SIG-M5 (cell line): ENCODE data around the gene MACO1.
"Not testable (repeated sequence)": the region's sequence is repeated elsewhere in the genome, so short reads cannot be mapped to it uniquely, and the experiment has no call there.

Experiments
- DNase-seq: peaks from one replicate; lab custom pipeline; 2025; lab: John Stamatoyannopoulos, UW

Gene MACO1

DNA sequence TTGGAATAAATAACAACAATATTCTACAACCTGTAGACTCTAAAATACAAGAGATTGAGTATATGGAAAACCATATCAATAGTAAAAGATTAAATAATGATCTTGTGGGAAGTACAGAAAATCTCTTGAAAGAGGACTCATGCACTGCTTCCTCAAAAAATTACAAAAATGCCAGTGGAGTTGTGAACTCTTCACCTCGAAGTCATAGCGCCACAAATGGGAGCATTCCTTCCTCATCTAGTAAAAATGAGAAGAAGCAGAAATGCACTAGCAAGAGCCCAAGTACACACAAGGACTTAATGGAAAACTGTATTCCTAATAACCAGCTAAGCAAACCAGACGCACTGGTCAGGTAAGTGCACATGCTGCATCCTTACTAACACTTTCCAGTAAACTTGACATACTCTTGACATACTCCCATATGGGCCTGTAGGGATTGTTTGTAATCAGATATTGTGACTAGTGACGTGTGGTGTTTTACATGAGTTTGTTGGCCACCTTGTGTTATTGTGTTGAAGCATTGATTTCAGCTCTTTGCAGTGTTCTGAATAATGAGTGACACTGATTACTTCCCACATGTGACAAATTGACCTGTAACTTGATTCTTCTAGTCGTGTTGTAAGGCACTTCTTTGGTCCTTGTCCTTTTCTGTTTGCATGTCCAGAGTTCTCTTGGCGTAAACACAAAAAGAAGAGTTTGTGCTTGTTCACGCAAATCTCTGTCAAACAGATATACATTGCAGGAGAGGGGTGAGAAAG is 28.0 kb downstream of the MACO1 start:
- no peak for DNase-seq

DNA sequence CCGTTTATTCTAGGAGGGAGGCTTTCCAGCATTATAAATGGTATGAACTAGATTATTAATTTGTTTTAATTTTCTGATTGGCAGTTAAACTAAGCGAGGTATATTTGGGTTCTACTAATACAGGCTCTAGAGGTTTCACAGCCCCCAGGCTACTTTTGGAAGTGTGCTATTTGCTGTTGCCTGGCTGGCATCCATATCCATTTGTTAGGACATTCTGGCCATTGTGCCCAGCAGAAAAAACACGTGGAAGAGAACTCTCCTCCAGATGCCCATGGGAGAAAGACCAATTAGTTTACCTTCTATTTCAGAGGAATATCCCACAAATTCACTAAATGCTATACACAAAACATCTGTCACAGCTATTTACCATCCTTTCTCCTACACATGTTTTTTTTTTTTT is 29.3 kb downstream of the MACO1 start:
- DNase-seq = no peak

DNA sequence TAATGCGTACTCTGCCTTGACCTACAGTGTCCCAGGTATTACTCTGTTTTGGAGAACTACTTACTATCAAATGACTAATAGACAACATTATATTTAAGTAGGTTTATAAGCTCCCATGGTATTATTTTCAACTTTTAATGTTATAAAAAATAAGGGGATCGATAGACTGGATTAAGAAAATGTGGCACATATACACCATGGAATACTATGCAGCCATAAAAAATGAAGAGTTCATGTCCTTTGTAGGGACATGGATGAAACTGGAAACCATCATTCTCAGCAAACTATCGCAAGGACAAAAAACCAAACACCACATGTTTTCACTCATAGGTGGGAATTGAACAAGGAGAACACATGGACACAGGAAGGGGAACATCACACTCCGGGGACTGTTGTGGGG is 30.1 kb downstream of the MACO1 start:
- DNase-seq = not testable (repeated sequence)

DNA sequence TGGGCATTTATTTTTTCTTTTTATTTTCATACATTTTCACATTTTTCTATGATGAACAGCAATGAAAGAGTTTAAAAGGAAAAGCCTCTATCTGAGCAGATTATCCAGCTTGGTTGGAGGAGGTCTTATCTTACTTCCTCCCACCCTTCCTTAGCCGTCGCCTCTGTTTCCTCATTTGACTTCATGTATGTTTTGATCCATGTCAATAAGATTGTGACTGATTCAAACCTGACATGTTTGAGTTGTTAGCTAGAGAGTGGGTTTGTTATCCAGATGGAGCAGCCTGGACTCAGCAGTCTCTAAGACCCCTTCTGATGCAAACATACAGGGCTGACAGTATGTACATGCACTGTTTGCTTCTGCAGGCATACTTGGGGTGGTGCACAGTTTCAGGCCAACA is 31.2 kb downstream of the MACO1 start:
- DNase-seq = no peak

DNA sequence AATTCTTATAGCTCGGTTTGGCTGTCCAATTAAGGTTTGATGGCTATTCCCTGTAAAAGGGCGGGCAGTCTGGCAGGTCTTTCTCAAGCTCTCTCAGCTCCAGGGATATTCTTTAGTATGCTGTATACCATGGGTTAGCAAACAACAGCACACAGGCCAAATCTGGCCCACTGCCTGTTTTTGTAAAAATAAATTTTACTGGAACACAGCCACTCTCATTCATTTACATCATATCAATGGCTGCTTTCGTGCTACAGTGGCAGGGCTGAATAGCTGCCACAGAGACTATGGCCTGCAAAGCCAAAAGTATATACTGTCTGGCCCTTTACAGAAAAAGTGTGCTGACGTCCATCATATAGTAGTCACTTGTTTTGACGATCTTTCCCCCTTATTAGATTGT is 32.0 kb downstream of the MACO1 start:
- no peak for DNase-seq

DNA sequence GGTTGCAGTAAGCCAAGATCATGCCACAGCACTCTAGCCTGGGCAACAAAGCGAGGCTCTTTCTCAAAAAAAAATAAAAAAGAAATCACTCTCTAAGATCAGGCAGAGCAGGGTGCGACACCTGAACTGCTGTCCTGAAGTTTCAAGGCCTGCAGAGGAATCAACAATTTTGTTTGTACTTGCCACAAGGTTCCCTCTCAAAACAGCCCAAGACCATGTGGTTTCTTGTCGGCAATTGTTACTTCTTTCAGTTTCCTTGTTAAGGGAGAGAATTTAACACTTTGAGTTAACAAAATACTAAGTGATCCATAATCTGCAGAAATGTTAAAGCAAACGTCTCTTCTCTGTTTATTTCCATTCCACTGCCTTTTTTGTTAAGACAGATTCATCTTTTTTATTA is 36.5 kb downstream of the MACO1 start:
- no peak for DNase-seq

DNA sequence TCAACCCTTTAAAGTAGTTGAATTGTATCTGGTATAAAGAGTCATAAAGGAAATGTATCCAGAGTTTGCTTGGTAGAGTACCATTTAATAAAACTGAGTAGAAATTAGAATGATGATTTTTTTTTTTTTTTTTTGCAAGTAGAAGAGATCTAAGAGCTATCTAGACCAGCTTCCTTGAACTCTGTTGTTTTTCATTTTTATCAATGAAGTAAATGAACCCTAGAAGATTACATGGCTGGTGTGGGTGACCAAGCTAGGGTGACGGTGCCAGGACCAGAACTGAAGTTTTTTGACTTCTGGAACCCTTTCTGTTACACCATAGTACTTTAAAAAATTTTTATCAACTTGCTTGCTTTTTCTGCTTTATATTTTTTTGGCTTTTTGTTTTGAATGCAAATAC is 36.9 kb downstream of the MACO1 start:
- no peak for DNase-seq

DNA sequence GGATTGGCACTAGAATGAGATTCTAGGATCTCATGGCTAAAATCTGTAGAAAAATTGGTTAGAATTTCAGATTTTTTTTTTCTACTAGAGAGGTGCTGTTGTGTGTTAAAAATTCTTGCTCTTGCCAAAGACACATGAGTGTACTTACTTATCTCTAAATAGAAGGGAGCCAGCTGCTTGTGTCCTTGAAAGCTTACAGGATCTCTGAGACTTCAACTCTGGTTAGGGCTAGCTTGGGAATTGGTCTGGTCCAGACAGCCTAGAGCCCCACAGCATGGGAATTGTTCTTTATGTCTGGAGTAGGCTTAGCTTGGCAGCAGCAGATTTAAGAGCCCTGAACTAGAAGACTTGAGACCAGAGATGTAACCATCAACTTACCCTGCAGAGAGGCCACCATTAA is 37.3 kb downstream of the MACO1 start:
- DNase-seq = no peak

DNA sequence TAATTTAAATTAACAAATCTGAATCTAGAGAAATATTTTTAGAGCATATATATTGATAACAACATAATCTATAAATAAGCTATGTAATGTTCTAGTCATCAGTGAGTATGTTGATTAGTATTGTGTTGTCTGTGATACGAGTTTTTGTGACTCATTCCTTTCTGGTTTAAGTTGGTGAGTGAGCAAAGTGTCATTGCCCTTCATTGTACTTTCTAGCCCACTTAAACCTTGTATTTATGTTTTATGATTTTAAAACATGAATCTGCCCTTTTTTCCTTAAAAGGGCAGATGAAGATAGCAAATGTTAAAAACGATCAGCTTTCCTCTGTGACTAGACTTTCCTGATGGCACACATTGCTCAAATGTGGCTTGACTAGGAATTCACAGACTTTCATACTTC is 38.5 kb downstream of the MACO1 start:
- DNase-seq = no peak

DNA sequence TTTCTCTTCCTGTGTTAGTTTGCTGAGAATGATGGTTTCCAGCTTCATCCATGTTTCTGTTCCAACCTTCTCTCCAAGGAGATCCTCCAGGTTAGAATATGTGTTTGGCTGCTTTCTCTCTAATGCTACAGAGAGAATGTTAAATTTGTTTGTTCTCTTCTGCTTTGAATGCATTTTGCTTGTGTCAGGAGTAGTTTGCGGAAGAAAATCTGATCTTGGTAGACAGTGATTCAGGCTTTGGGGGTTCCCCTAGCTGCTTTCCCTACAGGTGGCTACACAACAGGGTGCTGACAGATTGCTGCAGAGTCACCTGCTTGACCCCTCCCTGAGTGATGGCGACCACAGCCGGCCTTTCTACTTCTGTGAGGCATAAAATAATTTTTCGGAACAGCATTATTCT is 41.8 kb downstream of the MACO1 start:
- no peak for DNase-seq

DNA sequence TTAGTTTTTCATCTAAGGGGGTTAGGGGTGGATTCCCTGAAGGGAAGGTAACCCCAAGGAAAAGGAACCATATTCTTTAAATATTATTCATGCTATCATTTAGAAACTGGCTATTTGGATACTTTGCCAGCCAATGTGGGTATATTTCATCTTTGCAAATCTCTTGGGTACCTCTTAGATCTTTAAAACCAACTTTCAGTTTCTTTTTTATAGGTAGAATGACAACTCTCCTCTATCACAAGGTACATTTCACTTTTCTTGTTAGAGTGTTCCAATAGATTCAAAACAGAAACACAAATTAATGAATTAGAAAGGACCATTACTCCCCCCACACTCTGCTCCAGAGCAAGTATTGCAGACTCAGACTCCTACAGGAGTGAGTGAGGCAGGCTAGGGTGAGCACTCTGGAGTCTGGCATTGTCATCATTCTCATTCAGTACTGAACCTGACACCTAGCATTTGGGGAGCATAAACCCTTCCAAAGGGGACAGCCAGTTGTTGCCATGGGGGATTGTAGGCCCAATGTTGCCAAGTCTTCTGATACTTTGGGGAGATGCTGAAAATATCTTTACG is 43.0 kb downstream of the MACO1 start:
- DNase-seq = no peak

DNA sequence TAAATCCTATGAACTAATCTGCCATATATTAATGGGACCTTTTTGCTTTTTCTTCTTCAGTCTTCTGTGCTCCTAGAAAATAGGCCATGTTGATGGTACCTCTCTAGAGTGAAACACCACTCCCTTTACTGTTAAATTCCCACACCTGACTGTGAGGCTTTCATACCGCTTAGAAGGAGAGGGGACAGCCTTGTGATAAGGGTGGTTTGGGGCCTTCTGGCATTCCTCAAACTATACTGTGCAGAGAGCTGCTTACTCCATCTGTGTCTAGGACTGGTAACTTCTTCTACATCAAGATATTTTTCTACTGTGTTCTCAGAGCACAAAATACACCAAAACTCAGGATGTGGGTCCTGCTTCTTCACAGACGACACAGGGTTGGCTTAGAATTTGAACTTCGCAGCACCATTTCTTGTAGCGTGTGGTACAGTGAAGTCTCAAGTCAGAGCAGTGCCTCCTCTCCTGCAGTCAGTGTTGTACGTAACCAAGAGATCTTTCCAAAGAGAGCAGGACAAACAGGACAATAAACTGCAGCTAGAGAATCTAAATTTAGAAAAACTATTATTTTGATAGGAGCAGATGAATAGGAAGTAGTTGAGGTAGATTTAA is 43.8 kb downstream of the MACO1 start:
- no peak for DNase-seq

DNA sequence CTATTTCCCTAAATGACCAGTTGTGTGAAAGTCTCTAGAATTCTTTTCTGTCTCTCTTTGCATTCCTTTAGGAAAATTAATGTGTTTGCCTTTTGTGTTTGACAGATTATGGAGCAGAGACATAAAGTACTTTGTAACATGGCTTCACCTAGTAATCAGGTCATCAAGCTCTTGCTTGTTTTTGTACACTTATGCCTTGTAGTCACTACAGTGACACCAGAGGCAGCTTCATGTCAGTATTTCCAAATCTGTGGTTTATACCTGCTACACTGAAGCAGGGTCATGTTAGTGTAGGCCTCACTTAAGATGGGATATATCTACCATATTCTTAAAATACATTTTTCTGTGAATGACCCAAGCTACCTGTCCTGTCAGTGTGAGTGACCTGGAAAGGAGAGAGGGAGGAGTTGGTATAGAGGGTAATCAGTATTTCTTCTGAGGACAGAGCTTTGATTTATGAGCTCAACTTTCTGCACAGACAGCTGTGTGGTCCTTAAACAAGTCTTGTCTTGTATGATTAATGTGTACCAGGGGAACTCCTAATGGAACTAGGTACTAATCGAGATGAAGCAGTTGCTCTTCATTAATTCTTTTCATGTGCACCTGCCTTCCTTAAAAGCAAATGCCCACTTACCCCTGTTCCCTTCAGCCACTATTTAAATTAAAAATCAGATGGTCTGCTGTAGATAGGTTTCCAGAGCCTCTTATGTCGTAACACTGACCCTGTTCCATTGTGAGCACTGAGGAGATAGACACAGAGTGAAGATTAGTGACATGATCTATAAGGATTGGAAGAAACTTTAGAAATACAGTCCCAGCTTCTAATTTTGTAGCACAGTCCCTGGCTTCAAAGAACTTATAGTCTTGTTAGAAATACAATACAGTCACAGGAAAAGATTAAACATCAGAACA is 45.7 kb downstream of the MACO1 start:
- no peak for DNase-seq

DNA sequence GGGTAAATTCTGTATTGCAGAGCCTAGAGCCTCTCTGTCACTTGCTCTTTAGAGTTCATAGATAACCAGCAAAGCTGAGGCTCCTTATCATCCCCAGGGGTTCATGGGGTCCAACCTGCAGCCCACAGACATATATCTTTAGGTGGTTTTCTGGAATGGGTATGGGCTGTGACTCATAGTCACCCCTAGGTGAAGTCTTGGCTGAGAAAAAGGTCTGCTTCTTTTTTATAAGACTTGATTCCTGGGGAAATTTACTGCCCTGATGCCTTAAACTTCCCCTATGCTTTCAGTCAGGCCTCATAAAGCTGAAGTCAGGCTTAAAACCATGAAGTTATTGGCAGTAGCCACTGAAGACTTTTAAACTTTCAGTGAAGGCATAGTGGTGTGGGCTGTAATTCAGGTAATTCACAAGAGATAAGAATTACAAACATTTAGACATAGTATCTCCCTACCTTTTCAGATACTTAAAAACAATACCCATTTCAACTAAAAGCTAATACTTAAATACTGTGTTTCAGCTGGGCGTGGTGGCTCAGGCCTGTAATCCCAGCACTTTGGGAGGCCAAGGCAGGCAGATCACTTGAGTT is 46.8 kb downstream of the MACO1 start:
- DNase-seq = no peak

DNA sequence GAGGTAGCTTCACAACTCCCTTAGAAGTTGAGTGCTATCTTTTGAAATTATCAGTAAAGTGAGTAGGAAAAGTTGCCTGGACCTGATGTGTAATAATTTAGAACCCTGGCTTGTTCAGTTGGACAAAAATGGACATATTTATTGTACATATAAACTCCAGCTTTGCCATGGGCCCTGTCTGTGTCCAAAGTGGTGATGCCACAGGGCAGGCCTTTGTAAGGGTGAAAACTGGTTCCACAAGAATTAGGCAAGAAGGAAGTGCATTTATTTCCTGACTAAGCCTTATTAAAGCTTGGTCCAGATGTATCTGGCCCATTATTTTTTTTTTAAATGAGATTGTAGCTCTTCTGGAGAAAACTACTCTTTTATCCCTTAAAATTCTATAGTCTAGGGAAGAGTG is 47.9 kb downstream of the MACO1 start:
- DNase-seq = no peak

DNA sequence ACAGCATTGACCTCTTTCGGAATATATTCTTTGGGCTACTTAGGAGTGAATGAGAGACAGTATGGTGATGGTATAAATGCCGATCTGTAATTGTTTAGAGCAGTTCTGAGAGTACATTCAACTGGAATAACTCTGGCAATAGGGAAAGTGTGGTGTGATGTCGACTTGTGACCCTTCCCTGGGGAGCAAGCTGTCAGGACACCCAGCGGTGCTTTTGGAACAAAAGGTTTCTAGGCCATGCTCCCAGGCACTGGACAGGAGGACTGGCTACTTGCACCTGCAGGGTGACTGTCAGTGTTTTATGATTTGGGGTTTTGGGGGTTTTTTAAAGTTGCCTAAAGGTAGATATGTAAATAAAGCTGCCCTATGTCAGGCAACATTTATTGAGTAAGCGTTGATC is 50.9 kb downstream of the MACO1 start:
- DNase-seq = no peak

DNA sequence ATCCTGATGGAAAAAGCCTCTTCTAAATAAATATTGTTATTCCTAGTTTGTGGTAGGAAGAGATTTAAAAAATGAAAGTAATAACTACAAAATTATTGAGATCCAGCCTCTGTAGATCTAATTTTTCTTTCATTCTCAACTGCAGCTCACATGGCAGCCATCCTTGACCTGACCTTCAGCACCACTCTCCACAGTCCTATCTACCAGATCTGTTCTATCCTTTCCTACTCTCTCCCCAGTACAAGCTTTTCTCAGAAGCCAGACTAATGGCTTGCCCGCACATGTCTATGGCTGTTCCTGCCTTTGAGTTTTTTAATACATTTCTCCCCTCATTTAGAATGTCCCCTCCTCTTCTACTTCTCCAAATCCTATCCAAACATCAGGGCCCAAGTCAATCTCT is 51.5 kb downstream of the MACO1 start:
- no peak for DNase-seq

DNA sequence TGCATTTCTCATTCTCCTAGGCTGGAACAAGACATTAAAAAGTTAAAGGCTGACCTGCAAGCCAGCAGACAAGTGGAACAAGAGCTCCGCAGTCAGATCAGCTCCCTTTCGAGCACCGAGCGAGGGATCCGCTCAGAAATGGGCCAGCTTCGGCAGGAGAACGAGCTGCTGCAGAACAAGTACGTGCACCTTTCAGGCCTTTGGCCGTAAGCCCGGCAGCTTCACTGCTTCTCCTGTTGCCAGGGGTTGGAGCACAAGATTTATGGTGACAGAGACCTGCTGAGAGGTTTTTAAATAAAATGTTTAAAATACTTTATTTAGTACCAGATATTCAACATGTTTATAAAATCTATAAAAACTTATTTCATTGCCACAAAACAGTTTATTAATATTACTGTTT is 53.4 kb downstream of the MACO1 start:
- no peak for DNase-seq

DNA sequence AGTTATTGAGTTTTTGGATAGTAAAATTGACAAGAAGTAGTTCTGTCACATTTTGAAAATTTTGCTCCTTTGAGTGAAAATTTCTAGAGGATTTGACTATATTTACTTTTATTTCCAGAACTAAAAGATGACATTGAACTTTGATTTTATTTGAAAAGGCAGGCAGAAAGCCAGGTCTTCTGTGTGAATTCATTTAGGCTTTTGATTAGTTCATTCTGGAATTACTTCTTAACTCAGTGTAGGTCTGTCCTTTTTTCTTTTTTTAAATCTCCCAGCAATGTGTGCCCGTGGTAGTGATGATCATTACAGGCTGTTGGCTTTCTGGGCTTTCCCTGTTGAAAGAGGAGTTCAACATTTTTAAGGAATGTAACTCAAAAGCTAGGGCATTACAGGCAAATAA is 53.8 kb downstream of the MACO1 start:
- DNase-seq = no peak

DNA sequence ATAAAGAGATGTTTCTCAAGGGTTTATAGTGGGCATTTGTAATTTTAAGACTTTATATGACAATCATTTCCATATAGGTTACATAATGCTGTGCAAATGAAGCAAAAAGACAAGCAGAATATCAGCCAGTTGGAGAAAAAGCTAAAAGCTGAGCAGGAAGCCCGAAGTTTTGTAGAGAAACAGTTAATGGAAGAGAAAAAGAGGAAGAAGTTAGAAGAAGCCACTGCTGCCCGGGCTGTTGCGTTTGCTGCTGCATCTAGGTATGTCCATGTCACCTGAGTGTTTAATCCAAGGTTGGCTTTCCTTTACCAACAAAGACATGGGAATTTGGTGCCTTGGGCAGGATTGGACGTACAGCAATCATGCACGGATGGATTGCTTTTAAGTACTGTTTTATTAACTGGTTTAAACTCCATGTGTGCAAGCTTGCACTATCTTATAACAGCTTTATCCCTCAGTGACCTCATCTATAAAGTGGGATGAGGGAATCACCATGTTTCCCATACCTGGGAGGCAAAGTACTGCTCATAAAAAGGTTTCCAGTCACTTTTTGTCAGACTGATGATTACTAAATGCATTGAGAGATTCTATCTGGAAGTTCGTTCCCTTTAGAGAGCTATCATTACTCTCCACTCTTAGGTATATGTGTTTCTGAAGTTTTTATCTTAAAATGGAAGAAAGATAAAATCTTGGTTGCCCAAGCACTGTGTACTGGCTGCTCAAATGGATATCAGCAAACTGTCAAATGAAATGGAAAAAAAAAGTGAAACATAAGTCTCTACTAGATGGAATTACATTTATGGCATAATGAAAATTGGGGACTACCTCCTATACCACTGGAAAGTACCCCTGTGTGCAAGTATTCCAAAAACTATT is 55.1 kb downstream of the MACO1 start:
- no peak for DNase-seq

DNA sequence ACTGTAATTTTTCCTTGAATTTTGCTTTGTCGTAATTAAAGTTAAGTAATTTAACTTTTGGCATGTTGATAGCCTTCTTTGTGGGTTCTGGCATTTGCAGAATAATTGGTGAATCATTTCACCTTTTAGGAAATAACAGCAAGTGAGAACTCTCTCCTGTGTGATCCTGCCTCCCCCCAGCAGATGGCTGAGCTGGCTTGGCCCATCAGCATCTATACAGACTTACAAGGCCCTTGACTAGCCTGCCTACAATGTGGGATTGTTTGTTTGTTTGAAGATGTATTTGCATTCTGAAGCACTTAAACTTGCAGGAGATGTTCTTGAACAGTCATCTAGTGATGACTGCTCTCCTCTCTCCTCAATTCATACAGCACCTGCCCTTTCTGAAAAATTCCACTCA is 55.9 kb downstream of the MACO1 start:
- no peak for DNase-seq
